Right lobe of liver (tissue), 4 donors: ENCODE data around the gene CDC7.

Source experiments
- POLR2A ChIP-seq: fragments of 450-650 bp; IDR thresholded peaks from one replicate; pipeline ENCODE4 v1.6.1; 2017; ENCODE audit warnings: antibody characterized with exemption, mild to moderate bottlenecking
- TF ChIP-seq, protein P1 (sequence below), 4 donors: fragments of 200-600 bp in 3 of 4; fragments of 450-650 bp in 1 of 4; IDR thresholded peaks; one replicate each; pipeline versions ENCODE4 v1.5.1 to v1.8.0; 2016 to 2022; ENCODE audit warnings: antibody characterized with exemption in 4 of 4, mild to moderate bottlenecking in 2 of 4
- donor health status: DM: no; HTN: no; CAD: no.
- donor health status: DM: no; HTN: no; CAD: no.
- donor health status: DM: no; HTN: yes; CAD: no.

DNA sequence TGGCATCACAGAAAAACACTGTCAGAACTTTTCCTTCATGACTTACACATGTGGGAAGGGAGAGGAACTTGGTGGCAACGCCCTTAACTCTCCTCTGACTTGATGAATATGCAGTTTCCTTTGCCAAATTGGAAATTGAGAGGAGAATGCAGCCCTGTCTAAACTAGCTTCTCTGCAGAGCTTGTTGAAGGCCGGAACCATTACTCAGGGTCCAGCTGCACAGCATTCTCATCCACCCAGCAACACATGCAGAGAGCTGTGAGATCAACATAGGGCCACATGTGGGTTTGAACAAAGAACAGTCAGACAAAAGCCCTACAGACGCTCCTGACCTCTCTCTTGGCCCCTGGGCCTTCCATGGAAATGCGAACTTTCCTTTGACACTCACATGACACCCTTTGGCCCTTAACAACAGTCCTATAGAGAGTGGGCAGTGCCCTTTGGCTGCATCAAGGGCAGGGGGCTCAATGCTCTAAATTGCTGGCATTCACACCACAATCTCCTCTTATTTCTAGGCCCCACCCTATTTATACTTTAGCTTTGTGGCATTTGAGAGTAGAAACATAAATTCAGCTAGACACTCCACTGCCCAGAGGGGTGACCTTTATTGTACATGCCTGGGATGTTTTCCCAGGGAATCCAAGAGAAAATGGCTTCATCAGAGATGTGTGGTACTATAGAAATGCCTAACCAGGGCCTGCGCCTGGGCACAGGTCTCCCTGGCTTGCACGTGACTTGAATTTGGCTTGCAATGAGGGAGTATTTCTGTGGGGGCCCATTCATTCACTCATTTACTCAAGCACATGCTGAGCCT is 64.4 kb downstream of the CDC7 start:
- TF ChIP-seq, protein P1, sequence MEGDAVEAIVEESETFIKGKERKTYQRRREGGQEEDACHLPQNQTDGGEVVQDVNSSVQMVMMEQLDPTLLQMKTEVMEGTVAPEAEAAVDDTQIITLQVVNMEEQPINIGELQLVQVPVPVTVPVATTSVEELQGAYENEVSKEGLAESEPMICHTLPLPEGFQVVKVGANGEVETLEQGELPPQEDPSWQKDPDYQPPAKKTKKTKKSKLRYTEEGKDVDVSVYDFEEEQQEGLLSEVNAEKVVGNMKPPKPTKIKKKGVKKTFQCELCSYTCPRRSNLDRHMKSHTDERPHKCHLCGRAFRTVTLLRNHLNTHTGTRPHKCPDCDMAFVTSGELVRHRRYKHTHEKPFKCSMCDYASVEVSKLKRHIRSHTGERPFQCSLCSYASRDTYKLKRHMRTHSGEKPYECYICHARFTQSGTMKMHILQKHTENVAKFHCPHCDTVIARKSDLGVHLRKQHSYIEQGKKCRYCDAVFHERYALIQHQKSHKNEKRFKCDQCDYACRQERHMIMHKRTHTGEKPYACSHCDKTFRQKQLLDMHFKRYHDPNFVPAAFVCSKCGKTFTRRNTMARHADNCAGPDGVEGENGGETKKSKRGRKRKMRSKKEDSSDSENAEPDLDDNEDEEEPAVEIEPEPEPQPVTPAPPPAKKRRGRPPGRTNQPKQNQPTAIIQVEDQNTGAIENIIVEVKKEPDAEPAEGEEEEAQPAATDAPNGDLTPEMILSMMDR (IDR thresholded peaks at IDR 0.05): no peak
- TF ChIP-seq POLR2A: no peak
